ENCODE measurements around the gene MYO7B. TPM values are rescaled to one million over a fixed set of nuclear protein-coding genes. Genes with fewer than 3 reads are reported as not detected.

The MYO7B gene
- total and polyA plus RNA-seq, 2 experiments from 2014 or later = 17.6 to 20.1 TPM

GRCh38 chr2:127631541-127631996, 96.1 kb downstream of the MYO7B start:
- Histone ChIP-seq H3K27me3 (no peaks in the 10 kb centered on the region), H3K4me1 (ENCODE audit: insufficient read depth) (no peaks in the 10 kb centered on the region), H3K79me2 (no peaks in the 10 kb centered on the region), H3K9me3 (ENCODE audit: low read depth) (no peaks in the 10 kb centered on the region), H3K36me3 (replicated peaks; ENCODE audit: insufficient read depth, low read depth) (no peaks in the 10 kb centered on the region), H3K4me2 (no peak overlapping the region), H3K27ac (no peak overlapping the region), H2AFZ (no peak overlapping the region), H3K9me2 (replicated peaks; ENCODE audit: insufficient read depth) (no peaks in the 10 kb centered on the region), H3K4me3 (no peak overlapping the region), H4K20me1 (ENCODE audit: insufficient read depth, poor library complexity, severe bottlenecking) (no peaks in the 10 kb centered on the region)
- no peak for DNase-seq (ENCODE audit: low spot score)
- TF ChIP-seq, protein P1, sequence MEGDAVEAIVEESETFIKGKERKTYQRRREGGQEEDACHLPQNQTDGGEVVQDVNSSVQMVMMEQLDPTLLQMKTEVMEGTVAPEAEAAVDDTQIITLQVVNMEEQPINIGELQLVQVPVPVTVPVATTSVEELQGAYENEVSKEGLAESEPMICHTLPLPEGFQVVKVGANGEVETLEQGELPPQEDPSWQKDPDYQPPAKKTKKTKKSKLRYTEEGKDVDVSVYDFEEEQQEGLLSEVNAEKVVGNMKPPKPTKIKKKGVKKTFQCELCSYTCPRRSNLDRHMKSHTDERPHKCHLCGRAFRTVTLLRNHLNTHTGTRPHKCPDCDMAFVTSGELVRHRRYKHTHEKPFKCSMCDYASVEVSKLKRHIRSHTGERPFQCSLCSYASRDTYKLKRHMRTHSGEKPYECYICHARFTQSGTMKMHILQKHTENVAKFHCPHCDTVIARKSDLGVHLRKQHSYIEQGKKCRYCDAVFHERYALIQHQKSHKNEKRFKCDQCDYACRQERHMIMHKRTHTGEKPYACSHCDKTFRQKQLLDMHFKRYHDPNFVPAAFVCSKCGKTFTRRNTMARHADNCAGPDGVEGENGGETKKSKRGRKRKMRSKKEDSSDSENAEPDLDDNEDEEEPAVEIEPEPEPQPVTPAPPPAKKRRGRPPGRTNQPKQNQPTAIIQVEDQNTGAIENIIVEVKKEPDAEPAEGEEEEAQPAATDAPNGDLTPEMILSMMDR (IDR thresholded peaks at IDR 0.05; ENCODE audit: poor library complexity) = no peak
- TF ChIP-seq EZH2phosphoT487 (IDR thresholded peaks at IDR 0.05; ENCODE audit: low read depth, severe bottlenecking, unreplicated experiment) (no peak), EZH2 (IDR thresholded peaks at IDR 0.05; ENCODE audit: borderline replicate concordance) (no peak)
- 93% methylated on average over 15 of the region's 16 CpGs for WGBS (ENCODE audit: low lambda C conversion rate, missing lambda C conversion rate)

- WGBS (ENCODE audit: low lambda C conversion rate, missing lambda C conversion rate) = 92% methylated on average over 17 of the region's 17 CpGs
- DNase-seq (ENCODE audit: low spot score) = no peak
- H3K27ac ChIP-seq = no peak overlapping the region
- H3K27me3 ChIP-seq = no peaks in the 10 kb centered on the region
- TF ChIP-seq, protein P1 (IDR thresholded peaks at IDR 0.05; ENCODE audit: poor library complexity) = no peak
- TF ChIP-seq EZH2phosphoT487 (IDR thresholded peaks at IDR 0.05; ENCODE audit: low read depth, severe bottlenecking, unreplicated experiment) (no peak), EZH2 (IDR thresholded peaks at IDR 0.05; ENCODE audit: borderline replicate concordance) (no peak)
- no peaks in the 10 kb centered on the region for H3K36me3 ChIP-seq (replicated peaks; ENCODE audit: insufficient read depth, low read depth)
- H3K9me3 ChIP-seq (ENCODE audit: low read depth) = no peaks in the 10 kb centered on the region
- no peaks in the 10 kb centered on the region for H3K9me2 ChIP-seq (replicated peaks; ENCODE audit: insufficient read depth)
- no peak overlapping the region for H3K4me3 ChIP-seq
- H3K4me1 ChIP-seq (ENCODE audit: insufficient read depth) = no peaks in the 10 kb centered on the region
- no peaks in the 10 kb centered on the region for H3K79me2 ChIP-seq
- H2AFZ ChIP-seq = no peak overlapping the region
- no peak overlapping the region for H3K4me2 ChIP-seq
- no peaks in the 10 kb centered on the region for H4K20me1 ChIP-seq (ENCODE audit: insufficient read depth, poor library complexity, severe bottlenecking)
Measured at GRCh38 chr2:127631997-127632581, 96.6 kb downstream of the MYO7B start.

DNA sequence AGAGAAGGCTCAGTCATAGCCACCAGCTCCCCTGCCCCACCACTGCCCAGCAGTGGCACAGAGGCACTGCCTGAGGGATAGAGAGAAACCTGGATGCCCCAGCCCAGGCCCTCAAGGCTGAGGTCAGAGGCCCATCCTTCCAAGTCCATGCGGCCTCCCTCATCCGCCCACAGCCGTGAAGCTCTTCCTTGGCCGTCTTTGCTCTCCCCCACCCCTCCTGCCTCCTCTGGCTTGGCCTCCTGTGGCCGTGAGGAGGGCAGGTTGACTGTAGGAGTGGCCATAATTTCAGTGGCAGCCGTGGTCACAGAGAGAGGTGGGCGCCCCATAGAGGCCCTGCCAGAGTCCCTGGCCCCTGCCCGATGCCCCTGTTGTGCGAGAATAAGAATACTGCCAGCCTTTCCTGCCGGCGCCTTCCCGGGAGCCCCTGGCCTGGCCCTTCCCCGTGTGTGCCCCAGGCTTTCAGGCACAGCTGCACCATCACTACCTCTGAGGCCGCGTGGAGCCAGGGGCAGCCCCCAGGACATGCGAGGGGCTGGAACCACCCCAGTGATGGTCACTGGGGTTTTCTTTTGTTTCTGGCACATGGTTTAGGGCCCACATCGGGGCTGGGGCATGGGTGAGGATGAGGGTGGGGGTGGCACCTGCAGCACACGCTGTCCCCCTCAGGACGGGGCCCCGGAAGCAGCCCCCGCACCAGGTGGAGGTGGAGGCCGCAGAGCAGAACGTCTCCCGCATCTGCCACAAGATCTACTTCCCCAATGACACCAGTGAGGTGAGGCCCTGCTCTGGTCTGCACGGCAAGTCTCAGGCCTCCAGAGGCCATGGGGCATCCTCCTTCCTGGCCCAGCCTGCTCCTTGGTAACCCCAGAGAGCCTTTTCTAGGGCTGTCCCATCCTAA, 97.4 kb downstream of the MYO7B start:
- Histone ChIP-seq H3K9me2 (replicated peaks; ENCODE audit: insufficient read depth) (no peaks in the 10 kb centered on the region), H3K4me2 (no peak overlapping the region), H3K4me3 (no peak overlapping the region), H3K4me1 (ENCODE audit: insufficient read depth) (peaks cover 7% of the 10 kb centered on the region), H3K79me2 (no peaks in the 10 kb centered on the region), H2AFZ (no peak overlapping the region), H3K27ac (no peak overlapping the region), H3K36me3 (replicated peaks; ENCODE audit: insufficient read depth, low read depth) (no peaks in the 10 kb centered on the region), H4K20me1 (ENCODE audit: insufficient read depth, poor library complexity, severe bottlenecking) (no peaks in the 10 kb centered on the region), H3K27me3 (no peaks in the 10 kb centered on the region), H3K9me3 (ENCODE audit: low read depth) (no peaks in the 10 kb centered on the region)
- TF ChIP-seq EZH2phosphoT487 (IDR thresholded peaks at IDR 0.05; ENCODE audit: low read depth, severe bottlenecking, unreplicated experiment) (no peak), EZH2 (IDR thresholded peaks at IDR 0.05; ENCODE audit: borderline replicate concordance) (no peak)
- TF ChIP-seq, protein P1 (IDR thresholded peaks at IDR 0.05; ENCODE audit: poor library complexity) = no peak
- WGBS (ENCODE audit: low lambda C conversion rate, missing lambda C conversion rate) = 95% methylated on average over 24 of the region's 25 CpGs
- no peak for DNase-seq (ENCODE audit: low spot score)

Data from hepatocyte (in vitro differentiated cells).